ENCODE measurements around the gene HSDL2.
"Not testable (repeated sequence)": the region's sequence is repeated elsewhere in the genome, so short reads cannot be mapped to it uniquely, and the experiment has no call there.

GRCh38 chr9:112512377-112512776 lies 132.5 kb downstream of the HSDL2 start:
- TF ChIP-seq EZH2 (IDR thresholded peaks at IDR 0.05; ENCODE audit: insufficient read depth, poor library complexity, severe bottlenecking); EZH2phosphoT487 (IDR thresholded peaks at IDR 0.05; ENCODE audit: insufficient read depth, low read depth): not testable (repeated sequence)

Data from GM23248 (cell line).